ENCODE measurements around the gene FAM200B.

FAM200B gene

GRCh38 chr4:15681372-15682241 is at the start of gene FAM200B:
Gene FAM200B, plus strand, starts transcription at chr4:15681827. Its CDS starts 5,151 bp downstream, at chr4:15686978.
- peak; percentile 97 for DNase-seq (ENCODE audit: low read depth)

GRCh38 chr4:15636818-15637217 is 44.8 kb upstream of the FAM200B start:
- DNase-seq (ENCODE audit: low read depth): no peak

- DNase-seq (ENCODE audit: low read depth): no peak
Observed at GRCh38 chr4:15638418-15638817, 43.2 kb upstream of the FAM200B start.

- DNase-seq (ENCODE audit: low read depth): no peak
Observed at GRCh38 chr4:15648600-15648999, 33.0 kb upstream of the FAM200B start.

GRCh38 chr4:15649914-15650545 is 31.6 kb upstream of the FAM200B start:
- no peak for DNase-seq (ENCODE audit: low read depth)

- DNase-seq (ENCODE audit: low read depth): no peak
Observed at GRCh38 chr4:15651676-15652075, 30.0 kb upstream of the FAM200B start.

GRCh38 chr4:15652191-15652590 is 29.4 kb upstream of the FAM200B start:
- DNase-seq (ENCODE audit: low read depth): no peak

- DNase-seq (ENCODE audit: low read depth): no peak
Observed at GRCh38 chr4:15652841-15653240, 28.8 kb upstream of the FAM200B start.

GRCh38 chr4:15653420-15653819 is 28.2 kb upstream of the FAM200B start:
- no peak for DNase-seq (ENCODE audit: low read depth)

GRCh38 chr4:15653864-15654592 is 27.6 kb upstream of the FAM200B start:
- DNase-seq (ENCODE audit: low read depth): no peak

- no peak for DNase-seq (ENCODE audit: low read depth)
Observed at GRCh38 chr4:15654593-15655222, 26.9 kb upstream of the FAM200B start.

GRCh38 chr4:15655223-15656037 is 26.2 kb upstream of the FAM200B start, which contains the start of gene FBXL5:
Gene FBXL5, minus strand, starts transcription at chr4:15655357. Its CDS starts 70 bp downstream, at chr4:15655287.
- peak; percentile 57 for DNase-seq (ENCODE audit: low read depth)

GRCh38 chr4:15656038-15656470 is 25.6 kb upstream of the FAM200B start:
- DNase-seq (ENCODE audit: low read depth): no peak

- no peak for DNase-seq (ENCODE audit: low read depth)
Observed at GRCh38 chr4:15657366-15657765, 24.3 kb upstream of the FAM200B start.

- DNase-seq (ENCODE audit: low read depth): no peak
Observed at GRCh38 chr4:15658136-15658770, 23.4 kb upstream of the FAM200B start.

GRCh38 chr4:15658781-15659180 is 22.8 kb upstream of the FAM200B start:
- no peak for DNase-seq (ENCODE audit: low read depth)

GRCh38 chr4:15659768-15660570 is 21.7 kb upstream of the FAM200B start:
- DNase-seq (ENCODE audit: low read depth): no peak

- no peak for DNase-seq (ENCODE audit: low read depth)
Observed at GRCh38 chr4:15665753-15666365, 15.8 kb upstream of the FAM200B start.

- DNase-seq (ENCODE audit: low read depth): no peak
Observed at GRCh38 chr4:15667006-15667405, 14.6 kb upstream of the FAM200B start.
